HG02571 (cell line): ENCODE results near the gene ISOC1.

Experiments
- ATAC-seq: cut with Tn5 transposase; IDR thresholded peaks from one replicate; pipeline ENCODE4 v1.9.1; 2021; ENCODE audit warnings: mild to moderate bottlenecking, moderate library complexity; ENCODE audit not compliant: unreplicated experiment

The ISOC1 gene

GRCh38 chr5:129094924-129095899, 663 bp downstream of the ISOC1 start:
- ATAC-seq = peak; percentile 56

- no peak for ATAC-seq
Observed at GRCh38 chr5:129096382-129096991, 1.9 kb downstream of the ISOC1 start.

- ATAC-seq = no peak
Observed at GRCh38 chr5:129097498-129098296, 3.1 kb downstream of the ISOC1 start.

GRCh38 chr5:129098488-129099183, 4.1 kb downstream of the ISOC1 start:
- no peak for ATAC-seq

GRCh38 chr5:129099184-129099569, 4.6 kb downstream of the ISOC1 start:
- no peak for ATAC-seq

GRCh38 chr5:129101794-129102193, 7.2 kb downstream of the ISOC1 start:
- ATAC-seq = no peak

- ATAC-seq = no peak
Observed at GRCh38 chr5:129103397-129103796, 8.8 kb downstream of the ISOC1 start.

- no peak for ATAC-seq
Observed at GRCh38 chr5:129104915-129105455, 10.4 kb downstream of the ISOC1 start.

- ATAC-seq = no peak
Observed at GRCh38 chr5:129107637-129108036, 13.1 kb downstream of the ISOC1 start.

GRCh38 chr5:129110742-129111141, 16.2 kb downstream of the ISOC1 start:
- ATAC-seq = no peak

GRCh38 chr5:129111351-129111750, 16.8 kb downstream of the ISOC1 start:
- ATAC-seq = no peak

- ATAC-seq = no peak
Observed at GRCh38 chr5:129112295-129112694, 17.7 kb downstream of the ISOC1 start.

GRCh38 chr5:129113867-129114266, 19.3 kb downstream of the ISOC1 start:
- ATAC-seq = no peak

- ATAC-seq = no peak
Observed at GRCh38 chr5:129114539-129115193, 20.1 kb downstream of the ISOC1 start.

GRCh38 chr5:129115680-129116079, 21.1 kb downstream of the ISOC1 start:
- ATAC-seq = no peak

- ATAC-seq = no peak
Observed at GRCh38 chr5:129116797-129117196, 22.2 kb downstream of the ISOC1 start.

GRCh38 chr5:129118405-129118804, 23.9 kb downstream of the ISOC1 start:
- no peak for ATAC-seq

GRCh38 chr5:129118826-129119225, 24.3 kb downstream of the ISOC1 start:
- no peak for ATAC-seq

GRCh38 chr5:129120158-129120581, 25.6 kb downstream of the ISOC1 start:
- ATAC-seq = peak; percentile 76

- no peak for ATAC-seq
Observed at GRCh38 chr5:129122560-129122959, 28.0 kb downstream of the ISOC1 start.
